Measurements from ENCODE around the gene CPN2.

DNA sequence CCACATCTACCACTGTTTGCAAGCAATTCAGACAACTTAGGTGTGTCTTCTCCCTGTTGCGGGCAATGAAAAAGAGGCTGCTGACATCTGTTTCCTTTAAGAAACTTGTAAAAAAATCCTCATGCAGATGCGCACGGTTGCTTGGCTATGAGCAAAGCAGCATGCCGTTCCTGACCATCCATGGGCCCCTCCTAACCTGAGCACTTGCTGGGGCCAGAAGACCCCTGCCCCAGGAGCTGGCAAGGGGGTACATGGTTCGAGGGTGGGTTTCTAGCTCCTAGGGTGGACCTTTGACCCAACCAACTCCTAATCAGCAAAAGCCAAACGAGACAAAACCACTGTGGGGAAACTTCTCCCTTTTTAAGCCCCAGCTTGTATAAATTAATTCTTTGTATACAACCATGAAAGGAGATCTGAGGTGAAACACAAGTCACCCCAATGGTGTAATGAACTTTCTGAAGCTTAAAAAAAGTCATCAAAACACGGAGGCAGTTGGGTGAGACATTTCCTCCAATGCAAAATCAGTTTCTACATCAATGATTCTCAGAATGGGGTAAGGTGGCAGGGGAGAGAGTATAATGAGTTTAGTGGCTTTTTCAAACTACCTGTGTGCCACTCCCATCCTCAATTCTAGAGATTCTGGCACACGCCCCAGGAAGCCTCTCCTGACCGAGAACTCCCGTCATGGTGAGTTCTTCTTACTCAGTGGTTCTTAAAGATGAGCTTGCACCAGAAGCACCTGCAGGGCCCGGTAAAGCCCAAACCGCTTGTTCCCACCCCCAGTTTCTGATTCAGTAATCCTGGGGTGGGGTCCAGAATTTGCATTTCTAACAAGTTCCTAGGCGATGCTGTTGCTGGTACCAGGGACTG, 44.1 kb downstream of the CPN2 start:
- TF ChIP-seq, protein P1, sequence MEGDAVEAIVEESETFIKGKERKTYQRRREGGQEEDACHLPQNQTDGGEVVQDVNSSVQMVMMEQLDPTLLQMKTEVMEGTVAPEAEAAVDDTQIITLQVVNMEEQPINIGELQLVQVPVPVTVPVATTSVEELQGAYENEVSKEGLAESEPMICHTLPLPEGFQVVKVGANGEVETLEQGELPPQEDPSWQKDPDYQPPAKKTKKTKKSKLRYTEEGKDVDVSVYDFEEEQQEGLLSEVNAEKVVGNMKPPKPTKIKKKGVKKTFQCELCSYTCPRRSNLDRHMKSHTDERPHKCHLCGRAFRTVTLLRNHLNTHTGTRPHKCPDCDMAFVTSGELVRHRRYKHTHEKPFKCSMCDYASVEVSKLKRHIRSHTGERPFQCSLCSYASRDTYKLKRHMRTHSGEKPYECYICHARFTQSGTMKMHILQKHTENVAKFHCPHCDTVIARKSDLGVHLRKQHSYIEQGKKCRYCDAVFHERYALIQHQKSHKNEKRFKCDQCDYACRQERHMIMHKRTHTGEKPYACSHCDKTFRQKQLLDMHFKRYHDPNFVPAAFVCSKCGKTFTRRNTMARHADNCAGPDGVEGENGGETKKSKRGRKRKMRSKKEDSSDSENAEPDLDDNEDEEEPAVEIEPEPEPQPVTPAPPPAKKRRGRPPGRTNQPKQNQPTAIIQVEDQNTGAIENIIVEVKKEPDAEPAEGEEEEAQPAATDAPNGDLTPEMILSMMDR (IDR thresholded peaks at IDR 0.05), result no peak
- no peak for TF ChIP-seq EZH2 (IDR thresholded peaks at IDR 0.05; ENCODE audit: borderline replicate concordance, insufficient read depth, low read depth, low read length, poor library complexity, severe bottlenecking)
